Measurements from ENCODE around the gene ATP8B4.

GRCh38 chr15:49827311-49827710 lies 291.7 kb downstream of the ATP8B4 start:
- TF ChIP-seq CTCF (IDR thresholded peaks at IDR 0.05) (no peak), POLR2A (IDR thresholded peaks at IDR 0.05) (no peak), POLR2AphosphoS5 (IDR thresholded peaks at IDR 0.05) (no peak)

Measured in prostate gland (tissue), 2 donors.